HepG2 (cell line): ENCODE measurements around the gene PSENEN. TPM values are rescaled to one million over a fixed set of nuclear protein-coding genes. Genes with fewer than 3 reads are reported as not detected.

Experiments
- ASH2L ChIP-seq: fragments of 300-600, 200-600 bp; sonication (generic); IDR thresholded peaks from 2 replicates; pipeline ENCODE4 v1.7.0; 2017; ENCODE audit warnings: low read depth, mild to moderate bottlenecking, moderate library complexity, mixed read lengths, low read length; ENCODE audit not compliant: insufficient read length
- DNMT1 ChIP-seq: sonication (generic); formaldehyde crosslinking; IDR thresholded peaks from 2 replicates; pipeline ENCODE4 v1.5.1; 2020; ENCODE audit warnings: mild to moderate bottlenecking, missing genetic modification reagents
- HDAC1 ChIP-seq: sonication (generic); formaldehyde crosslinking; IDR thresholded peaks from 2 replicates; pipeline ENCODE4 v1.5.1; 2020; ENCODE audit warnings: mild to moderate bottlenecking, missing genetic modification reagents
- JUND ChIP-seq: sonication (generic); formaldehyde crosslinking; IDR thresholded peaks from 2 replicates; pipeline ENCODE4 v1.8.0; 2022; ENCODE audit warnings: mild to moderate bottlenecking, missing genetic modification reagents
- RXRB ChIP-seq: IDR thresholded peaks from 2 replicates; pipeline ENCODE4 v1.6.1; 2016; ENCODE audit warnings: borderline replicate concordance, missing genetic modification reagents, missing compliant biosample characterization
- SALL1 ChIP-seq: sonication (generic); formaldehyde crosslinking; IDR thresholded peaks from 2 replicates; pipeline ENCODE4 v1.8.0; 2022; ENCODE audit warnings: mild to moderate bottlenecking, missing genetic modification reagents
- SYNCRIP ChIP-seq: fragments of 200-400 bp; formaldehyde crosslinking; IDR thresholded peaks from 2 replicates; pipeline ENCODE4 v1.6.1; 2018; ENCODE audit warnings: mild to moderate bottlenecking, low read depth, low read length; ENCODE audit not compliant: insufficient read depth
- ZC3H13 ChIP-seq: sonication (generic); formaldehyde crosslinking; IDR thresholded peaks from 2 replicates; pipeline ENCODE4 v1.8.1; 2023; ENCODE audit warnings: mild to moderate bottlenecking, missing genetic modification reagents, moderate library complexity
- ZFP37 ChIP-seq: sonication (generic); formaldehyde crosslinking; IDR thresholded peaks from 2 replicates; pipeline ENCODE4 v1.4.0; 2020; ENCODE audit warnings: missing genetic modification reagents, borderline replicate concordance
- ZNF441 ChIP-seq: sonication (generic); formaldehyde crosslinking; IDR thresholded peaks from 2 replicates; pipeline ENCODE4 v1.7.0; 2021; ENCODE audit warnings: missing genetic modification reagents, borderline replicate concordance
- ZNF569 ChIP-seq: sonication (generic); formaldehyde crosslinking; IDR thresholded peaks from 2 replicates; pipeline ENCODE4 v1.5.0; 2020; ENCODE audit warnings: mild to moderate bottlenecking, missing genetic modification reagents, moderate library complexity, borderline replicate concordance
- ZSCAN29 ChIP-seq: sonication (generic); formaldehyde crosslinking; conservative IDR thresholded peaks from 2 replicates; pipeline ENCODE4 v1.4.0; 2020; ENCODE audit warnings: mild to moderate bottlenecking, missing genetic modification reagents
- polyA plus RNA-seq, 8 experiments: library from polyadenylated mRNA; depleted of rRNA in 3 of 8; stranded (reverse) in 7 of 8; unstranded in 1 of 8; fragments of >200 nt; fragmentation: Illumina TruSeq in 4 of 8; extraction: Trizol in 4 of 8; gene quantifications; 2 replicates each; pipeline versions ENCODE4 v1.2.1 to v1.2.3, GENCODE V29; 2011 to 2016; ENCODE audit warnings: low read depth in 4 of 8, missing spikeins in 1 of 8, mixed read lengths in 1 of 8; ENCODE audit not compliant: insufficient read depth in 1 of 8
- total RNA-seq, 5 experiments: library from RNA; depleted of rRNA; stranded (reverse); fragments of >200 nt; fragmentation: Illumina TruSeq; extraction: Trizol; gene quantifications; 2 replicates each; pipeline ENCODE4 v1.2.3, GENCODE V29; 2016; ENCODE audit warnings: low read depth in 1 of 5
- TF ChIP-seq, protein P1 (sequence below): sonication (generic); formaldehyde crosslinking; IDR thresholded peaks from 2 replicates; pipeline ENCODE4 v1.5.0; 2020; ENCODE audit warnings: mild to moderate bottlenecking, missing genetic modification reagents
- TF ChIP-seq, protein P2 (sequence below): fragments of 450-650 bp; IDR thresholded peaks from 2 replicates; pipeline ENCODE4 v1.6.1; 2017
- TF ChIP-seq, protein P3 (sequence below): sonication (generic); formaldehyde crosslinking; IDR thresholded peaks from 2 replicates; pipeline ENCODE4 v1.4.0; 2020; ENCODE audit warnings: mild to moderate bottlenecking, low read depth, missing genetic modification reagents
- TF ChIP-seq, protein P4 (sequence below): sonication (generic); formaldehyde crosslinking; IDR thresholded peaks from 2 replicates; pipeline ENCODE4 v1.5.0; 2020; ENCODE audit warnings: missing genetic modification reagents
- TF ChIP-seq, protein P5 (sequence below): fragments of 450-650 bp; IDR thresholded peaks from 2 replicates; pipeline ENCODE4 v1.6.1; 2017; ENCODE audit warnings: mild to moderate bottlenecking
- TF ChIP-seq, protein P6 (sequence below): sonication (generic); formaldehyde crosslinking; IDR thresholded peaks from 2 replicates; pipeline ENCODE4 v1.9.0; 2021; ENCODE audit warnings: missing genetic modification reagents, mild to moderate bottlenecking, borderline replicate concordance

Gene PSENEN
- total and polyA plus RNA-seq, 2 of the 13 experiments (the other 11 are each of a cell fraction or from before 2014, with no cell fraction given), result 16.9 to 34.2 TPM

DNA sequence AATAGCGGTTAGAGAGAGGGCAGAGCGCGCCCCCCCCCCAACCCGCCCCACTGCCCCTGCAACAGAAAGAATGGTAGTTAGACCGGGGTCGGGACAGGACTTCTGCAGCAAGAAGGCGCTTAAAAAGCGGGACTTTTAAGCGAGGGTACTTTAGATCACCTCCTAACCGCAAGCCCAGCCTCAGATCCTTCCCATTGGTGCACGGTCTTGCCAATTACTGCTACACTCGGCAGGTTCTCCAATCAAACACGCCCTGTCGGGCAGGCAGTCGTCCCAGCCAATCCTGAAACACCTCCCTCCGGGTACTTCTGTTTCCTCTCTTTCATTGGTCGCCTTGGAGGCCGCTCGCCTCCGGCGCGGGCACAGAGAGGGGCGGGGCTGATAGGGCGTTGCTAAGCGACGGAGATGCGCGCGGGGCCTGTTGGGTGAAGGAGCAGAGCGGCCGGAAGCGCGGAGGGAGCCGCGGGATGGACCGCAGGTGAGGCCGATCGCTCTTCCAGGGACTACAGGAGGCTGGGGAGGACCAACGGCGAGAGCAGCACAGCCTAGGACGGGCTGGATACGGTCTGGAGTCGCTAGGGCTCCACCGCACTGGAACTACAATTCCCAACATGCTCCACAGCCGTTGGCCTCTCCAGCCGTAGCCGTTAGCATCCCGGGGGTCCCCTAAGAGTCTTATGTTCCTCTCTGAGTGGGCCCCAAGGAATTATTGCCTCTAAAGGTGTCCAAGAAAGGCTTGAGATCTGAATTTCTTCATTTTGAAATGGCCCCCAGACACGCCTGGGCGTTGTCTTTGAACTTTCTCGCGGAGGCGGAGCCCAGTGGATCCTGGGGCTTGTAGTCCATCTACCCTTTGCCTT, 12.5 kb downstream of the PSENEN start, which contains the start of gene PROSER3 (continued):
- TF ChIP-seq SALL1 (CRISPR knock-in tag) (peak; percentile 56), SYNCRIP (no peak), ASH2L (peak; percentile 55), JUND (CRISPR knock-in tag) (no peak), ZNF569 (CRISPR knock-in tag) (no peak), HDAC1 (peak; percentile 80), RXRB (CRISPR knock-in tag) (0 out of 2 replicates have a peak, but pooled peaks have one; percentile 3), ZNF441 (CRISPR knock-in tag) (no peak), DNMT1 (CRISPR knock-in tag) (0 out of 2 replicates have a peak, but pooled peaks have one; percentile 45), ZSCAN29 (no peak), ZFP37 (no peak), ZC3H13 (no peak)
- TF ChIP-seq, protein P1, sequence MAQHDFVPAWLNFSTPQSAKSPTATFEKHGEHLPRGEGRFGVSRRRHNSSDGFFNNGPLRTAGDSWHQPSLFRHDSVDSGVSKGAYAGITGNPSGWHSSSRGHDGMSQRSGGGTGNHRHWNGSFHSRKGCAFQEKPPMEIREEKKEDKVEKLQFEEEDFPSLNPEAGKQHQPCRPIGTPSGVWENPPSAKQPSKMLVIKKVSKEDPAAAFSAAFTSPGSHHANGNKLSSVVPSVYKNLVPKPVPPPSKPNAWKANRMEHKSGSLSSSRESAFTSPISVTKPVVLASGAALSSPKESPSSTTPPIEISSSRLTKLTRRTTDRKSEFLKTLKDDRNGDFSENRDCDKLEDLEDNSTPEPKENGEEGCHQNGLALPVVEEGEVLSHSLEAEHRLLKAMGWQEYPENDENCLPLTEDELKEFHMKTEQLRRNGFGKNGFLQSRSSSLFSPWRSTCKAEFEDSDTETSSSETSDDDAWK (CRISPR knock-in tag), result no peak
- TF ChIP-seq, protein P2, sequence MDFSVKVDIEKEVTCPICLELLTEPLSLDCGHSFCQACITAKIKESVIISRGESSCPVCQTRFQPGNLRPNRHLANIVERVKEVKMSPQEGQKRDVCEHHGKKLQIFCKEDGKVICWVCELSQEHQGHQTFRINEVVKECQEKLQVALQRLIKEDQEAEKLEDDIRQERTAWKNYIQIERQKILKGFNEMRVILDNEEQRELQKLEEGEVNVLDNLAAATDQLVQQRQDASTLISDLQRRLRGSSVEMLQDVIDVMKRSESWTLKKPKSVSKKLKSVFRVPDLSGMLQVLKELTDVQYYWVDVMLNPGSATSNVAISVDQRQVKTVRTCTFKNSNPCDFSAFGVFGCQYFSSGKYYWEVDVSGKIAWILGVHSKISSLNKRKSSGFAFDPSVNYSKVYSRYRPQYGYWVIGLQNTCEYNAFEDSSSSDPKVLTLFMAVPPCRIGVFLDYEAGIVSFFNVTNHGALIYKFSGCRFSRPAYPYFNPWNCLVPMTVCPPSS, result no peak
- TF ChIP-seq, protein P3, sequence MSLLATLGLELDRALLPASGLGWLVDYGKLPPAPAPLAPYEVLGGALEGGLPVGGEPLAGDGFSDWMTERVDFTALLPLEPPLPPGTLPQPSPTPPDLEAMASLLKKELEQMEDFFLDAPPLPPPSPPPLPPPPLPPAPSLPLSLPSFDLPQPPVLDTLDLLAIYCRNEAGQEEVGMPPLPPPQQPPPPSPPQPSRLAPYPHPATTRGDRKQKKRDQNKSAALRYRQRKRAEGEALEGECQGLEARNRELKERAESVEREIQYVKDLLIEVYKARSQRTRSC (CRISPR knock-in tag), result 0 out of 2 replicates have a peak, but pooled peaks have one; percentile 58
- TF ChIP-seq, protein P4, sequence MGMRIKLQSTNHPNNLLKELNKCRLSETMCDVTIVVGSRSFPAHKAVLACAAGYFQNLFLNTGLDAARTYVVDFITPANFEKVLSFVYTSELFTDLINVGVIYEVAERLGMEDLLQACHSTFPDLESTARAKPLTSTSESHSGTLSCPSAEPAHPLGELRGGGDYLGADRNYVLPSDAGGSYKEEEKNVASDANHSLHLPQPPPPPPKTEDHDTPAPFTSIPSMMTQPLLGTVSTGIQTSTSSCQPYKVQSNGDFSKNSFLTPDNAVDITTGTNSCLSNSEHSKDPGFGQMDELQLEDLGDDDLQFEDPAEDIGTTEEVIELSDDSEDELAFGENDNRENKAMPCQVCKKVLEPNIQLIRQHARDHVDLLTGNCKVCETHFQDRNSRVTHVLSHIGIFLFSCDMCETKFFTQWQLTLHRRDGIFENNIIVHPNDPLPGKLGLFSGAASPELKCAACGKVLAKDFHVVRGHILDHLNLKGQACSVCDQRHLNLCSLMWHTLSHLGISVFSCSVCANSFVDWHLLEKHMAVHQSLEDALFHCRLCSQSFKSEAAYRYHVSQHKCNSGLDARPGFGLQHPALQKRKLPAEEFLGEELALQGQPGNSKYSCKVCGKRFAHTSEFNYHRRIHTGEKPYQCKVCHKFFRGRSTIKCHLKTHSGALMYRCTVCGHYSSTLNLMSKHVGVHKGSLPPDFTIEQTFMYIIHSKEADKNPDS (CRISPR knock-in tag), result no peak
- TF ChIP-seq, protein P5, sequence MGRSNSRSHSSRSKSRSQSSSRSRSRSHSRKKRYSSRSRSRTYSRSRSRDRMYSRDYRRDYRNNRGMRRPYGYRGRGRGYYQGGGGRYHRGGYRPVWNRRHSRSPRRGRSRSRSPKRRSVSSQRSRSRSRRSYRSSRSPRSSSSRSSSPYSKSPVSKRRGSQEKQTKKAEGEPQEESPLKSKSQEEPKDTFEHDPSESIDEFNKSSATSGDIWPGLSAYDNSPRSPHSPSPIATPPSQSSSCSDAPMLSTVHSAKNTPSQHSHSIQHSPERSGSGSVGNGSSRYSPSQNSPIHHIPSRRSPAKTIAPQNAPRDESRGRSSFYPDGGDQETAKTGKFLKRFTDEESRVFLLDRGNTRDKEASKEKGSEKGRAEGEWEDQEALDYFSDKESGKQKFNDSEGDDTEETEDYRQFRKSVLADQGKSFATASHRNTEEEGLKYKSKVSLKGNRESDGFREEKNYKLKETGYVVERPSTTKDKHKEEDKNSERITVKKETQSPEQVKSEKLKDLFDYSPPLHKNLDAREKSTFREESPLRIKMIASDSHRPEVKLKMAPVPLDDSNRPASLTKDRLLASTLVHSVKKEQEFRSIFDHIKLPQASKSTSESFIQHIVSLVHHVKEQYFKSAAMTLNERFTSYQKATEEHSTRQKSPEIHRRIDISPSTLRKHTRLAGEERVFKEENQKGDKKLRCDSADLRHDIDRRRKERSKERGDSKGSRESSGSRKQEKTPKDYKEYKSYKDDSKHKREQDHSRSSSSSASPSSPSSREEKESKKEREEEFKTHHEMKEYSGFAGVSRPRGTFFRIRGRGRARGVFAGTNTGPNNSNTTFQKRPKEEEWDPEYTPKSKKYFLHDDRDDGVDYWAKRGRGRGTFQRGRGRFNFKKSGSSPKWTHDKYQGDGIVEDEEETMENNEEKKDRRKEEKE, result no peak
- TF ChIP-seq, protein P6, sequence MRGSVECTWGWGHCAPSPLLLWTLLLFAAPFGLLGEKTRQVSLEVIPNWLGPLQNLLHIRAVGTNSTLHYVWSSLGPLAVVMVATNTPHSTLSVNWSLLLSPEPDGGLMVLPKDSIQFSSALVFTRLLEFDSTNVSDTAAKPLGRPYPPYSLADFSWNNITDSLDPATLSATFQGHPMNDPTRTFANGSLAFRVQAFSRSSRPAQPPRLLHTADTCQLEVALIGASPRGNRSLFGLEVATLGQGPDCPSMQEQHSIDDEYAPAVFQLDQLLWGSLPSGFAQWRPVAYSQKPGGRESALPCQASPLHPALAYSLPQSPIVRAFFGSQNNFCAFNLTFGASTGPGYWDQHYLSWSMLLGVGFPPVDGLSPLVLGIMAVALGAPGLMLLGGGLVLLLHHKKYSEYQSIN, result no peak
